ENCODE results near the gene CLCN6. TPM values are rescaled to one million over a fixed set of nuclear protein-coding genes. Genes with fewer than 3 reads are reported as not detected.
A peak's percentile ranks its signal among the peaks of the same experiment; 100 is the strongest.

The CLCN6 gene
- total and polyA plus RNA-seq, 2 of the 13 experiments (the other 11 are each of a cell fraction or from before 2014, with no cell fraction given): 14.9 to 19.3 TPM

GRCh38 chr1:11805422-11806306, at the start of gene CLCN6, which contains the start of gene MTHFR (continued):
- TF ChIP-seq ZBTB40 (IDR thresholded peaks at IDR 0.05): peak; percentile 56
- peak; percentile 83 for TF ChIP-seq ZBTB40 (CRISPR knock-in tag; IDR thresholded peaks at IDR 0.05)
- peak; percentile 99 for TF ChIP-seq ZNF501 (CRISPR knock-in tag; IDR thresholded peaks at IDR 0.05)
- no peak; the same call in 1 of the 2 replicates for TF ChIP-seq HMG20B (CRISPR knock-in tag; conservative IDR thresholded peaks at IDR 0.05)
- peak; percentile 98 for TF ChIP-seq THAP9 (CRISPR knock-in tag; IDR thresholded peaks at IDR 0.05; ENCODE audit: borderline replicate concordance)
- TF ChIP-seq SRY (CRISPR knock-in tag; IDR thresholded peaks at IDR 0.05): peak; percentile 72; the same call in 1 of the 2 replicates
- no peak for TF ChIP-seq ZNF775 (CRISPR knock-in tag; IDR thresholded peaks at IDR 0.05; ENCODE audit: borderline replicate concordance)
- TF ChIP-seq, protein P1, sequence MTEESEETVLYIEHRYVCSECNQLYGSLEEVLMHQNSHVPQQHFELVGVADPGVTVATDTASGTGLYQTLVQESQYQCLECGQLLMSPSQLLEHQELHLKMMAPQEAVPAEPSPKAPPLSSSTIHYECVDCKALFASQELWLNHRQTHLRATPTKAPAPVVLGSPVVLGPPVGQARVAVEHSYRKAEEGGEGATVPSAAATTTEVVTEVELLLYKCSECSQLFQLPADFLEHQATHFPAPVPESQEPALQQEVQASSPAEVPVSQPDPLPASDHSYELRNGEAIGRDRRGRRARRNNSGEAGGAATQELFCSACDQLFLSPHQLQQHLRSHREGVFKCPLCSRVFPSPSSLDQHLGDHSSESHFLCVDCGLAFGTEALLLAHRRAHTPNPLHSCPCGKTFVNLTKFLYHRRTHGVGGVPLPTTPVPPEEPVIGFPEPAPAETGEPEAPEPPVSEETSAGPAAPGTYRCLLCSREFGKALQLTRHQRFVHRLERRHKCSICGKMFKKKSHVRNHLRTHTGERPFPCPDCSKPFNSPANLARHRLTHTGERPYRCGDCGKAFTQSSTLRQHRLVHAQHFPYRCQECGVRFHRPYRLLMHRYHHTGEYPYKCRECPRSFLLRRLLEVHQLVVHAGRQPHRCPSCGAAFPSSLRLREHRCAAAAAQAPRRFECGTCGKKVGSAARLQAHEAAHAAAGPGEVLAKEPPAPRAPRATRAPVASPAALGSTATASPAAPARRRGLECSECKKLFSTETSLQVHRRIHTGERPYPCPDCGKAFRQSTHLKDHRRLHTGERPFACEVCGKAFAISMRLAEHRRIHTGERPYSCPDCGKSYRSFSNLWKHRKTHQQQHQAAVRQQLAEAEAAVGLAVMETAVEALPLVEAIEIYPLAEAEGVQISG (CRISPR knock-in tag; IDR thresholded peaks at IDR 0.05): peak; percentile 21; the same call in 1 of the 2 replicates

Data from HepG2 (cell line).